Duodenal mucosa (tissue), 2 donors: ENCODE data around the gene TWNK.
"Not testable (repeated sequence)": the region's sequence is repeated elsewhere in the genome, so short reads cannot be mapped to it uniquely, and the experiment has no call there.

Source experiments
- H3K27ac ChIP-seq: one replicate; pipeline ENCODE4 v1.7.0; 2013; ENCODE audit warnings: low read depth, low read length
- H3K27me3 ChIP-seq, 2 donors: one replicate each; pipeline ENCODE4 v1.7.0; 2013; ENCODE audit warnings: low read length in 2 of 2, control low read depth in 1 of 2; ENCODE audit not compliant: insufficient read depth in 2 of 2, control insufficient read depth in 1 of 2
- H3K36me3 ChIP-seq, 2 donors: one replicate each; pipeline ENCODE4 v1.7.0; 2013; ENCODE audit warnings: low read length in 2 of 2, control low read depth in 1 of 2; ENCODE audit not compliant: insufficient read depth in 2 of 2, control insufficient read depth in 1 of 2
- H3K4me1 ChIP-seq, 2 donors: one replicate each; pipeline ENCODE4 v1.7.0; 2013; ENCODE audit warnings: low read length in 2 of 2, control low read depth in 1 of 2; ENCODE audit not compliant: insufficient read depth in 2 of 2, control insufficient read depth in 1 of 2
- H3K4me3 ChIP-seq, 2 donors: one replicate each; pipeline ENCODE4 v1.7.0; 2013; ENCODE audit warnings: low read length in 2 of 2, low read depth in 1 of 2
- H3K9ac ChIP-seq, 2 donors: one replicate each; pipeline ENCODE4 v1.7.0; 2013; ENCODE audit warnings: low read length in 2 of 2, low read depth in 1 of 2
- H3K9me3 ChIP-seq, 2 donors: one replicate each; pipeline ENCODE4 v1.7.0; 2013; ENCODE audit warnings: low read length in 2 of 2, control low read depth in 1 of 2; ENCODE audit not compliant: control insufficient read depth in 1 of 2

TWNK gene

DNA sequence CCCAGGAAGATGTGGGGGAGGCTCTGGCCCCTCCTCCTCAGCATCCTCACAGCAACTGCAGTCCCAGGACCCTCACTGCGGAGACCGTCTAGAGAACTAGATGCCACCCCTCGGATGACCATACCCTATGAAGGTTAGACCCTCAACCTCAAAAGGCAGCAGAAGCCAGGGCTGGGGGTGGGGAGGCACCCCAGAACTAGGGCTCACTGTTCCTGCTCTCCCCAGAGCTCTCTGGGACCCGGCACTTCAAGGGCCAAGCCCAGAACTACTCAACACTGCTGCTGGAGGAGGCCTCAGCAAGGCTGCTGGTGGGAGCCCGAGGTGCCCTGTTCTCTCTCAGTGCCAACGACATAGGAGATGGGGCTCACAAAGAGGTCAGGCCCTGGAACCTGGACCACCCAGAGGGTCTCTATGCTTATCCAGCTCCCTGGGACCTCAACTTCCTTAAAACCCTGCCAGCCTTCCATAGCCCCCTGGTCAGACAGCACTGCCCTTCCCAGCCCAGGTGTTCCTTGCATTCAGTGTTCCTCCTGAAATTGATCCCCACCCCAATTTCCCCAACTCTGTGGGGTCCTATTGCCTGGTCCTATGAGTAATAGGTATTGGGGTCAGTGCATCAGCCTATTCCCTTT lies 14.3 kb upstream of the TWNK start:
- H3K9me3 ChIP-seq: no peaks in the 10 kb centered on the region
- no peak overlapping the region for H3K9ac ChIP-seq
- H3K36me3 ChIP-seq: peaks cover 17 to 45% of the 10 kb centered on the region in 2 donors
- H3K4me1 ChIP-seq: peaks cover 27 to 35% of the 10 kb centered on the region in 2 donors
- H3K27ac ChIP-seq: no peak overlapping the region
- H3K4me3 ChIP-seq: no peak overlapping the region
- H3K27me3 ChIP-seq: no peaks in the 10 kb centered on the region

DNA sequence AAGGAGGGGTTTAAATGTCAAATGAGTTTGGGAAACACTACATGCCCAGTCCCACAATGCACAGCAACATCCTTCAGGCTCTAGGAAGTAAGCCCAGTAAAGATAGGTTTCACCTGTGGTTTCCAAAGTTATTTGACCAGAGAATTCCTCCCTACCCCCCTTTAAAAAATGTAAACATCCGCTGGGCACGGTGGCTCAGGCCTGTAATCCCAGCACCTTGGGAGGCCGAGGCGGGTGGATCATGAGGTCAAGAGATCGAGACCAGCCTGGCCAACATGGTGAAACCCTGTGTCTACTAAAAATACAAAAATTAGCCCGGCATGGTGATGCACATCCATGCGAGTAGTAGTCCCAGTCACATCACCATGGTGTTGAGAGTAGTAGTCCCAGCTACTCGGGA lies 11.9 kb upstream of the TWNK start:
- not testable (repeated sequence) for H3K9ac ChIP-seq, H3K9me3 ChIP-seq
- peaks cover 26 to 68% of the 10 kb centered on the region in 2 donors for H3K36me3 ChIP-seq

DNA sequence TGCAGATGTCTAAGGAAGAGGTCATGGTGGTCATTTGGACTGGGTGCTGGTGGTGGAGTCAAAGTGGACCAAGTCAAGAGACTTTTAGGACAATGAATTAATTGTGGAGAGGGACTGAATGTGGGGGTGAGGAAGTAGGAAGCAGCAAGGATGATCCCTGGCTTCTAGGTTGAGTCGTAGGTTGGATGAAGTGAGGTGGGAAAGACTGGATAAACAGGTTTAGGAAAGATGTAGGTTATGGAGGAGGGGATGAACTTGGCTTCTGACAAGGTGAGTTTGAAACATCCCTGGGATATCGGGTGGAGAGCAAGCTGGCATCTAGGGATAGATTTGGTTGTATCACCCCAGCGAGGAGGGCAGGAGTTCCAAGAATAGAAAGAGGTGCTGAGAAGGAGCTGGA lies 10.4 kb upstream of the TWNK start:
- Histone ChIP-seq H3K36me3 (peaks cover 37 to 82% of the 10 kb centered on the region in 2 donors), H3K9ac (no peak overlapping the region), H3K9me3 (no peaks in the 10 kb centered on the region), H3K4me3 (no peak overlapping the region), H3K4me1 (peaks cover 10 to 14% of the 10 kb centered on the region in 2 donors), H3K27me3 (no peaks in the 10 kb centered on the region), H3K27ac (no peak overlapping the region)

More for the DNA sequence above, 11.9 kb upstream of the TWNK start:
- H3K4me3 ChIP-seq, H3K27ac ChIP-seq, H3K27me3 ChIP-seq: not testable (repeated sequence)
- peaks cover 17 to 21% of the 10 kb centered on the region in 2 donors for H3K4me1 ChIP-seq

DNA sequence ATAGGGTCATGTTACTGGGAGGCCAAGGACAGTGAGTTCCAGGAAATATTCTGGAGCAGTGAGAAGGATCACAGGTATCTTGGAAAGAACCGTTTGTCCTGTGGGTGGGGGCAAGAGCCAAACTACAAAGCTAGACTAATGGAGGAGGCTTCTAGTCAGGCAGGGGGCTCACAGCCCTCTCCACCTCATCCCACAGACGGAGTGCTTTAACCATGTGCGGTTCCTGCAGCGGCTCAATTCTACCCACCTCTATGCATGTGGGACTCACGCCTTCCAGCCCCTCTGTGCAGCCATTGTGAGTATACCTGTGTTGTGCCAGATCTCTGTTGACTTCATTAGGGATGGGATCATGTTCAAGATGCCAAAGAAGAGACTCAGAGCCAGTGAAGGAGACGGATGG lies 9.9 kb upstream of the TWNK start:
- no peaks in the 10 kb centered on the region for H3K27me3 ChIP-seq
- H3K36me3 ChIP-seq: peaks cover 37 to 86% of the 10 kb centered on the region in 2 donors
- no peak overlapping the region for H3K9ac ChIP-seq
- H3K27ac ChIP-seq: no peak overlapping the region
- H3K4me3 ChIP-seq: no peak overlapping the region
- peaks cover 5 to 9% of the 10 kb centered on the region in 2 donors for H3K4me1 ChIP-seq
- no peaks in the 10 kb centered on the region for H3K9me3 ChIP-seq

DNA sequence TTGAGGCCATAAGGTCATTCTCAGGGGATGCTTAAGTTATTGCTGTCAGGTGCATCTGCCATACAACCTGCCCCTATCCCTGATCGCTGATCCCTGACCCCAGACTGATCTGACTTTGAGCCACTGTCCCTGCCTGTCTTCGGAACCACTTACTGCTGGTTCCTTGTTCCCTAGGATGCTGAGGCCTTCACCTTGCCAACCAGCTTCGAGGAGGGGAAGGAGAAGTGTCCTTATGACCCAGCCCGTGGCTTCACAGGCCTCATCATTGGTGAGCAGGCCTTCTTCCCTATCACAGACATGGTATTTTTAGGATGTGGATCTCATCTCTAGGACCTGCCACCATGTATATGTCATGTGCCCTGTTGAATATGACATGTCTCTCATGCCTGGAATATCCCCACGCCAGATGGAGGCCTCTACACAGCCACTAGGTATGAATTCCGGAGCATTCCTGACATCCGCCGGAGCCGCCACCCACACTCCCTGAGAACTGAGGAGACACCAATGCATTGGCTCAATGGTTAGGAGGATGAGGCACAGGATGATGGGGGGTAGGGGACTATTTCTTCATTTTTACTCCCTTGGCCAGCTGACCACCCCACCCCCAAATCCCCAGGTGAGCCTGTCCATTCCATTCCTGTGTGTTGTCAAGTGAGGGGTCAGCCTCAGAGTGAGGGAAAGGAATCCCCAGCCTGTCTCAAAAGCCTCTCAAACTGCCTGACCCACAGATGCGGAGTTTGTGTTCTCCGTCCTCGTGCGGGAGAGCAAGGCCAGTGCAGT lies 9.0 kb upstream of the TWNK start:
- H3K4me3 ChIP-seq: no peak overlapping the region
- no peaks in the 10 kb centered on the region for H3K9me3 ChIP-seq
- no peak overlapping the region for H3K9ac ChIP-seq
- no peaks in the 10 kb centered on the region for H3K27me3 ChIP-seq
- H3K4me1 ChIP-seq: no peaks in the 10 kb centered on the region
- H3K36me3 ChIP-seq: peaks cover 29 to 86% of the 10 kb centered on the region in 2 donors
- H3K27ac ChIP-seq: no peak overlapping the region

DNA sequence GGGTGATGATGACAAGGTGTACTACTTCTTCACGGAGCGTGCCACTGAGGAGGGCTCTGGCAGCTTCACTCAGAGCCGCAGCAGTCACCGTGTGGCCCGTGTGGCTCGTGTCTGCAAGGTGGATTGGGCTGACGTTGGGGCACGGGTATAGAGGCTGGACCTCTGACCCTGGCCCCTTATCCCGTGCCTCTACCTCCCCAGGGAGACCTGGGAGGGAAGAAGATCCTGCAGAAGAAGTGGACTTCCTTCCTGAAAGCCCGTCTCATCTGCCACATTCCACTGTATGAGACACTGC lies 8.5 kb upstream of the TWNK start:
- H3K27me3 ChIP-seq: no peaks in the 10 kb centered on the region
- peaks cover 29 to 84% of the 10 kb centered on the region in 2 donors for H3K36me3 ChIP-seq
- no peak overlapping the region for H3K4me3 ChIP-seq
- H3K4me1 ChIP-seq: no peaks in the 10 kb centered on the region
- no peaks in the 10 kb centered on the region for H3K9me3 ChIP-seq
- H3K27ac ChIP-seq: no peak overlapping the region
- no peak overlapping the region for H3K9ac ChIP-seq

DNA sequence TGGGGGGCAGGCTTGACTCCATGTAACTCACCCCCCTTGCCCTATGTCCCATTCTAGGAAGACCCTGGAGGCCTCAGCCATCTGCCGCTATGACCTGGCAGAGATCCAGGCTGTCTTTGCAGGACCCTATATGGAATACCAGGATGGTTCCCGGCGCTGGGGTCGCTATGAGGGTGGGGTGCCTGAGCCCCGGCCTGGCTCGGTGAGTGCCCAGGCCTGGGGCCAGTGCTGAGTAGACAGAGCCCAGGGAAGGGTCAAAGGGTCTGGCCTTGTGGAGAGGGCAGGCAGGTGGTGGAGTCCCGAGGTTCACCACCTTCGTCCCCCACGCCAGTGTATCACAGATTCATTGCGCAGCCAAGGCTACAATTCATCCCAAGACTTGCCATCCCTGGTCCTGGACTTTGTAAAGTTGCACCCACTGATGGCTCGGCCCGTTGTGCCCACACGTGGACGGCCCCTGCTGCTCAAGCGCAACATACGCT lies 7.5 kb upstream of the TWNK start:
- Histone ChIP-seq H3K4me1 (no peaks in the 10 kb centered on the region), H3K36me3 (peaks cover 29 to 82% of the 10 kb centered on the region in 2 donors), H3K9me3 (no peaks in the 10 kb centered on the region), H3K27ac (no peak overlapping the region), H3K27me3 (no peaks in the 10 kb centered on the region), H3K4me3 (no peak overlapping the region), H3K9ac (no peak overlapping the region)

DNA sequence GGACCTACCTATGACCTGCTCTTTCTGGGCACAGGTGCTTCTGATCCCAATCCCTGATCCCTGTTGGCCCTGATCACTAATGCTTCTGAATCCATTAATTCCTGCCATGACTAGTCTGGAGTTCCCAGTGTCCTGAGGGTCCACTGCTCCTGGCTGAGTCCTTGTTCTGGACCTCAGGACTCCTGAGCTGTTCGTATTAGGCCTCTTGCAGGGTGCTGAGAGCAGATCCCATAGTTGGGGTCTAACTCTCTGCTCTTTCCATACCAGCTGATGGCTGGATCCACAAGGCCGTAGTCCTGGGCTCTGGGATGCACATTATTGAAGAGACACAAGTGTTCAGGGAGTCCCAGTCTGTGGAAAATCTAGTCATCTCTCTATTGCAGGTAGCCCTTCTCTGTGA lies 7.0 kb upstream of the TWNK start:
- no peak overlapping the region for H3K9ac ChIP-seq
- no peaks in the 10 kb centered on the region for H3K9me3 ChIP-seq
- H3K36me3 ChIP-seq: peaks cover 29 to 81% of the 10 kb centered on the region in 2 donors
- H3K4me3 ChIP-seq: no peak overlapping the region
- H3K4me1 ChIP-seq: peaks cover under 1 to 5% of the 10 kb centered on the region in 2 donors
- H3K27ac ChIP-seq: no peak overlapping the region
- H3K27me3 ChIP-seq: no peaks in the 10 kb centered on the region

DNA sequence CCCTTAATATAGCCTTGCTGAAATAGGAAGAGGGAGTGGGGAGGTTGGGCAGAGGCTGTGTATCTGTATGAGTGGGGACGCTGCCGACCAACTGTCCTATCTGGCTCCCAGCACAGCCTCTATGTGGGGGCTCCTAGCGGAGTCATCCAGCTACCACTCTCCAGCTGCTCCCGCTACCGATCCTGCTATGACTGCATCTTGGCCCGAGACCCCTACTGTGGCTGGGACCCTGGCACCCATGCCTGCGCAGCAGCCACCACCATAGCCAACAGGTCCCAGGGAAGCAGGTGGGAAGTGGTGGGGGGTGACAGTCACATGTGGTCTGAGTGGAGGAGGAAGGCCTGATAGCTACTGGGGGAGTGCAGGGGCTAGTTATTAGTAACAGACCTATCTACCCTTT lies 6.6 kb upstream of the TWNK start:
- Histone ChIP-seq H3K27ac (no peak overlapping the region), H3K9ac (no peak overlapping the region), H3K9me3 (no peaks in the 10 kb centered on the region), H3K36me3 (peaks cover 29 to 81% of the 10 kb centered on the region in 2 donors), H3K4me1 (peaks cover 5 to 9% of the 10 kb centered on the region in 2 donors), H3K27me3 (no peaks in the 10 kb centered on the region), H3K4me3 (no peak overlapping the region)

DNA sequence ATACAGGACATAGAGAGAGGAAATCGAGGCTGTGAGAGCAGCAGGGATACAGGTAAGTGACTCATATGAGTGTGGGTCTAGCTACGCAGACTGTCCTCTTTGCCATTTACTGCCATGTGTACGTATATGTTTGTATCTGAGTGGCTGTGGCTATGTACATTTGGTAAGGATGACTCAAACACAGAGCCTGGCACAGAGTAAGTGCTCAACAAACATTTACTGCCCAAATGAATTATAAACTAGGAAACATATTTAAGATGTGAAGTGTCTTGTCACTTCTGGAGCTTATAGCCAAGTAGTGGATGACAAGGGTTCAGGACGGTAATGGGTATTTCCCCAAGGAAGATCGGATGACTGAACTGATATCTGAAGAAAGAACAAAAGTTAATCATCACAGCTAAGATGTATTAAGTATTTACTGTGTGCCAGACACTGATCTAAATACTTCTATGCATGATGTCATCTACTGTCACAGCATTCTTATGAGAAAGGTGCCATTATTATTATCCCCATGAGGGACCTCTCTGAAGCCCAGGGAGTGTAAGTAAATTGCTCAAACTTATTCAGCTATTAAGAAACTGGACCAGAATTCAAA lies 6.1 kb upstream of the TWNK start:
- Histone ChIP-seq H3K27ac (no peak overlapping the region), H3K9ac (no peak overlapping the region), H3K27me3 (no peaks in the 10 kb centered on the region), H3K9me3 (no peaks in the 10 kb centered on the region), H3K4me1 (peaks cover 10 to 14% of the 10 kb centered on the region in 2 donors), H3K4me3 (no peak overlapping the region), H3K36me3 (peaks cover 29 to 76% of the 10 kb centered on the region in 2 donors)
